ENCODE results near the gene SARNP.

SARNP gene

GRCh38 chr12:55721601-55722213, 95.8 kb downstream of the SARNP start:
- DNase-seq, result no peak

- DNase-seq, result peak; percentile 84
These were observed 96.6 kb downstream of the SARNP start for GRCh38 chr12:55720894-55721444.

- DNase-seq, result peak; percentile 59
These were observed 97.4 kb downstream of the SARNP start, which contains the start of gene RDH5 for GRCh38 chr12:55720071-55720564. Gene RDH5, plus strand, starts transcription at chr12:55720393. Its CDS starts 792 bp downstream, at chr12:55721185.

- DNase-seq, result no peak
These were observed 98.2 kb downstream of the SARNP start for GRCh38 chr12:55719371-55719770.

- DNase-seq, result peak; percentile 64
These were observed 98.8 kb downstream of the SARNP start for GRCh38 chr12:55718624-55719275.

GRCh38 chr12:55718015-55718414, 99.5 kb downstream of the SARNP start:
- DNase-seq, result no peak

- DNase-seq, result peak; percentile 62
These were observed 100.2 kb downstream of the SARNP start for GRCh38 chr12:55717011-55718007.

- no peak for DNase-seq
These were observed 101.0 kb downstream of the SARNP start for GRCh38 chr12:55716582-55716957.

- DNase-seq, result peak; percentile 95
These were observed 101.5 kb downstream of the SARNP start, which contains the start of gene BLOC1S1 for GRCh38 chr12:55715833-55716581. Gene BLOC1S1, plus strand, starts transcription at chr12:55716046. Its CDS starts 6 bp downstream, at chr12:55716052.

- no peak for DNase-seq
These were observed 102.3 kb downstream of the SARNP start for GRCh38 chr12:55715169-55715764.

GRCh38 chr12:55713721-55714120, 103.8 kb downstream of the SARNP start:
- peak; percentile 85 for DNase-seq

GRCh38 chr12:55712700-55713415, 104.7 kb downstream of the SARNP start:
- DNase-seq, result no peak

- DNase-seq, result no peak
These were observed 105.6 kb downstream of the SARNP start for GRCh38 chr12:55711786-55712553.

GRCh38 chr12:55708695-55709233, 108.8 kb downstream of the SARNP start:
- no peak for DNase-seq

- no peak for DNase-seq
These were observed 109.5 kb downstream of the SARNP start, which contains the start of gene ITGA7 for GRCh38 chr12:55707841-55708694. Gene ITGA7, minus strand, starts transcription at chr12:55707904. Its CDS starts 222 bp downstream, at chr12:55707682.
